Erythroblast (primary cell): Measurements from ENCODE around the gene APOC4.

Source experiments
- GATA1 ChIP-seq: IDR thresholded peaks from 2 replicates; pipeline ENCODE4 v1.6.1; 2011; ENCODE audit warnings: low read depth, mild to moderate bottlenecking, control low read depth, low read length, moderate library complexity
- POLR2A ChIP-seq: IDR thresholded peaks from 2 replicates; pipeline ENCODE4 v1.6.1; 2011; ENCODE audit warnings: mild to moderate bottlenecking, low read length

- TF ChIP-seq POLR2A, result no peak
- no peak for TF ChIP-seq GATA1
These were observed 2.4 kb upstream of the APOC4 start for GRCh38 chr19:44939668-44940067.
